ENCODE results near the gene CNN2. TPM values are rescaled to one million over a fixed set of nuclear protein-coding genes. Genes with fewer than 3 reads are reported as not detected.
A peak's percentile ranks its signal among the peaks of the same experiment; 100 is the strongest.

CNN2 gene
- total and polyA plus RNA-seq, 2 of the 13 experiments (the other 11 are each of a cell fraction or from before 2014, with no cell fraction given): 63.6 to 70.0 TPM

DNA sequence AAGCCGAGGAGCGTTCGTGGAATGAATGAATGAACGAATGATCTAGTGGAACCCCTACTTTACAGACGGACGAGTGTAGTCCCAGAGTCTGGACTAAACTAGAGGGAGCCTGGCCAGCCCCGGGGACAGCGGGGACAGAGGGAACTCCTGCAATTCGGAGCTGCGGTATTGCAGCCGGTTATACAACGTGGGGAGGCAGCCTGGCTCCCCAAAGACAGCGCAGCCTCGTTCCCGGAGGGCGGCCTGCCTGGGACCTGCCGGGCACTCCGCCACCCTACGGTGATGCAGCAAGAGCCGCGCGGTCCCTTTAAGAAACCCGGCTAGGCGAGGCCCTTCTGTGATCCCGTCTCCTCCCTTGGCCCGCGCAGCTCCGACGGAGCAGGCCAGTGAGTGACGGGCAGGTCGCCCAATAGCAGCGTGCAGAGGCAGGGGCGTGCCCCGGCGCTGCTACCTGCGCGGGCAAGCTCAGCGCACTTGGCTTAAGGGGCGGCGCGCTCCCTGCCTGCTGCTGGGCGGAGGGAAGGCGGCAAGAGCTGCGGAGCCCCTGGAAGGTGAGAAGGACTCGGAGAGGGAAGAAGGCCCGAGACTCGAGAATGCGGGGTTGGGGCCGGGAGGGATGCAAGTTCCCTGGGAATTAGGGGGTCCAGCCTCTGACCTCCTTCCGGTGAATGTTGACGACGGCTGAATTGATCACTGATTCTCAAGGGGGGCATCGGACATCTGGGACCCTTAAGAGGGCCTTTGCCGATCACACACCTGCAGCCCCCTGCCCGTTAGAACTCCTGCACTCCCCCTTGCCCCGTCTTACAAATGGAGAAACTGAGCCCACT is 13.5 kb downstream of the CNN2 start, which contains the start of gene ABCA7 (continued):
- TF ChIP-seq, protein P1, sequence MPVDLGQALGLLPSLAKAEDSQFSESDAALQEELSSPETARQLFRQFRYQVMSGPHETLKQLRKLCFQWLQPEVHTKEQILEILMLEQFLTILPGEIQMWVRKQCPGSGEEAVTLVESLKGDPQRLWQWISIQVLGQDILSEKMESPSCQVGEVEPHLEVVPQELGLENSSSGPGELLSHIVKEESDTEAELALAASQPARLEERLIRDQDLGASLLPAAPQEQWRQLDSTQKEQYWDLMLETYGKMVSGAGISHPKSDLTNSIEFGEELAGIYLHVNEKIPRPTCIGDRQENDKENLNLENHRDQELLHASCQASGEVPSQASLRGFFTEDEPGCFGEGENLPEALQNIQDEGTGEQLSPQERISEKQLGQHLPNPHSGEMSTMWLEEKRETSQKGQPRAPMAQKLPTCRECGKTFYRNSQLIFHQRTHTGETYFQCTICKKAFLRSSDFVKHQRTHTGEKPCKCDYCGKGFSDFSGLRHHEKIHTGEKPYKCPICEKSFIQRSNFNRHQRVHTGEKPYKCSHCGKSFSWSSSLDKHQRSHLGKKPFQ (CRISPR knock-in tag; IDR thresholded peaks at IDR 0.05; ENCODE audit: insufficient replicate concordance): no peak
- TF ChIP-seq, protein P2, sequence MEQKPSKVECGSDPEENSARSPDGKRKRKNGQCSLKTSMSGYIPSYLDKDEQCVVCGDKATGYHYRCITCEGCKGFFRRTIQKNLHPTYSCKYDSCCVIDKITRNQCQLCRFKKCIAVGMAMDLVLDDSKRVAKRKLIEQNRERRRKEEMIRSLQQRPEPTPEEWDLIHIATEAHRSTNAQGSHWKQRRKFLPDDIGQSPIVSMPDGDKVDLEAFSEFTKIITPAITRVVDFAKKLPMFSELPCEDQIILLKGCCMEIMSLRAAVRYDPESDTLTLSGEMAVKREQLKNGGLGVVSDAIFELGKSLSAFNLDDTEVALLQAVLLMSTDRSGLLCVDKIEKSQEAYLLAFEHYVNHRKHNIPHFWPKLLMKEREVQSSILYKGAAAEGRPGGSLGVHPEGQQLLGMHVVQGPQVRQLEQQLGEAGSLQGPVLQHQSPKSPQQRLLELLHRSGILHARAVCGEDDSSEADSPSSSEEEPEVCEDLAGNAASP (CRISPR knock-in tag; IDR thresholded peaks at IDR 0.05; ENCODE audit: borderline replicate concordance): peak; percentile 58
- TF ChIP-seq STAG1 (CRISPR knock-in tag; IDR thresholded peaks at IDR 0.05) (no peak), MTF2 (CRISPR knock-in tag; IDR thresholded peaks at IDR 0.05; ENCODE audit: borderline replicate concordance) (no peak), RXRA (CRISPR knock-in tag; IDR thresholded peaks at IDR 0.05) (peak; percentile 59; the same call in 1 of the 2 replicates), SIX1 (CRISPR knock-in tag; IDR thresholded peaks at IDR 0.05; ENCODE audit: borderline replicate concordance) (no peak), ZNF441 (CRISPR knock-in tag; IDR thresholded peaks at IDR 0.05; ENCODE audit: borderline replicate concordance) (no peak), FOSL2 (CRISPR knock-in tag; IDR thresholded peaks at IDR 0.05) (peak; percentile 21), ZMYM3 (CRISPR knock-in tag; IDR thresholded peaks at IDR 0.05) (peak; percentile 17; the same call in 1 of the 2 replicates), RARA (CRISPR knock-in tag; IDR thresholded peaks at IDR 0.05) (no peak), ZNF430 (CRISPR knock-in tag; IDR thresholded peaks at IDR 0.05) (0 out of 2 replicates have a peak, but pooled peaks have one; percentile 76), SMC3 (IDR thresholded peaks at IDR 0.05; ENCODE audit: low read length) (no peak), ZSCAN25 (CRISPR knock-in tag; IDR thresholded peaks at IDR 0.05) (no peak), ZNF564 (CRISPR knock-in tag; IDR thresholded peaks at IDR 0.05) (0 out of 2 replicates have a peak, but pooled peaks have one; percentile 39)
- TF ChIP-seq, protein P3, sequence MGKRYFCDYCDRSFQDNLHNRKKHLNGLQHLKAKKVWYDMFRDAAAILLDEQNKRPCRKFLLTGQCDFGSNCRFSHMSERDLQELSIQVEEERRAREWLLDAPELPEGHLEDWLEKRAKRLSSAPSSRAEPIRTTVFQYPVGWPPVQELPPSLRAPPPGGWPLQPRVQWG (CRISPR knock-in tag; IDR thresholded peaks at IDR 0.05; ENCODE audit: borderline replicate concordance, low read depth): no peak
- TF ChIP-seq, protein P4, sequence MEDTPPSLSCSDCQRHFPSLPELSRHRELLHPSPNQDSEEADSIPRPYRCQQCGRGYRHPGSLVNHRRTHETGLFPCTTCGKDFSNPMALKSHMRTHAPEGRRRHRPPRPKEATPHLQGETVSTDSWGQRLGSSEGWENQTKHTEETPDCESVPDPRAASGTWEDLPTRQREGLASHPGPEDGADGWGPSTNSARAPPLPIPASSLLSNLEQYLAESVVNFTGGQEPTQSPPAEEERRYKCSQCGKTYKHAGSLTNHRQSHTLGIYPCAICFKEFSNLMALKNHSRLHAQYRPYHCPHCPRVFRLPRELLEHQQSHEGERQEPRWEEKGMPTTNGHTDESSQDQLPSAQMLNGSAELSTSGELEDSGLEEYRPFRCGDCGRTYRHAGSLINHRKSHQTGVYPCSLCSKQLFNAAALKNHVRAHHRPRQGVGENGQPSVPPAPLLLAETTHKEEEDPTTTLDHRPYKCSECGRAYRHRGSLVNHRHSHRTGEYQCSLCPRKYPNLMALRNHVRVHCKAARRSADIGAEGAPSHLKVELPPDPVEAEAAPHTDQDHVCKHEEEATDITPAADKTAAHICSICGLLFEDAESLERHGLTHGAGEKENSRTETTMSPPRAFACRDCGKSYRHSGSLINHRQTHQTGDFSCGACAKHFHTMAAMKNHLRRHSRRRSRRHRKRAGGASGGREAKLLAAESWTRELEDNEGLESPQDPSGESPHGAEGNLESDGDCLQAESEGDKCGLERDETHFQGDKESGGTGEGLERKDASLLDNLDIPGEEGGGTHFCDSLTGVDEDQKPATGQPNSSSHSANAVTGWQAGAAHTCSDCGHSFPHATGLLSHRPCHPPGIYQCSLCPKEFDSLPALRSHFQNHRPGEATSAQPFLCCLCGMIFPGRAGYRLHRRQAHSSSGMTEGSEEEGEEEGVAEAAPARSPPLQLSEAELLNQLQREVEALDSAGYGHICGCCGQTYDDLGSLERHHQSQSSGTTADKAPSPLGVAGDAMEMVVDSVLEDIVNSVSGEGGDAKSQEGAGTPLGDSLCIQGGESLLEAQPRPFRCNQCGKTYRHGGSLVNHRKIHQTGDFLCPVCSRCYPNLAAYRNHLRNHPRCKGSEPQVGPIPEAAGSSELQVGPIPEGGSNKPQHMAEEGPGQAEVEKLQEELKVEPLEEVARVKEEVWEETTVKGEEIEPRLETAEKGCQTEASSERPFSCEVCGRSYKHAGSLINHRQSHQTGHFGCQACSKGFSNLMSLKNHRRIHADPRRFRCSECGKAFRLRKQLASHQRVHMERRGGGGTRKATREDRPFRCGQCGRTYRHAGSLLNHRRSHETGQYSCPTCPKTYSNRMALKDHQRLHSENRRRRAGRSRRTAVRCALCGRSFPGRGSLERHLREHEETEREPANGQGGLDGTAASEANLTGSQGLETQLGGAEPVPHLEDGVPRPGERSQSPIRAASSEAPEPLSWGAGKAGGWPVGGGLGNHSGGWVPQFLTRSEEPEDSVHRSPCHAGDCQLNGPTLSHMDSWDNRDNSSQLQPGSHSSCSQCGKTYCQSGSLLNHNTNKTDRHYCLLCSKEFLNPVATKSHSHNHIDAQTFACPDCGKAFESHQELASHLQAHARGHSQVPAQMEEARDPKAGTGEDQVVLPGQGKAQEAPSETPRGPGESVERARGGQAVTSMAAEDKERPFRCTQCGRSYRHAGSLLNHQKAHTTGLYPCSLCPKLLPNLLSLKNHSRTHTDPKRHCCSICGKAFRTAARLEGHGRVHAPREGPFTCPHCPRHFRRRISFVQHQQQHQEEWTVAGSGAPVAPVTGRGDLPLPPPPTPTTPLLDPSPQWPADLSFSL (CRISPR knock-in tag; IDR thresholded peaks at IDR 0.05): no peak
- TF ChIP-seq, protein P5, sequence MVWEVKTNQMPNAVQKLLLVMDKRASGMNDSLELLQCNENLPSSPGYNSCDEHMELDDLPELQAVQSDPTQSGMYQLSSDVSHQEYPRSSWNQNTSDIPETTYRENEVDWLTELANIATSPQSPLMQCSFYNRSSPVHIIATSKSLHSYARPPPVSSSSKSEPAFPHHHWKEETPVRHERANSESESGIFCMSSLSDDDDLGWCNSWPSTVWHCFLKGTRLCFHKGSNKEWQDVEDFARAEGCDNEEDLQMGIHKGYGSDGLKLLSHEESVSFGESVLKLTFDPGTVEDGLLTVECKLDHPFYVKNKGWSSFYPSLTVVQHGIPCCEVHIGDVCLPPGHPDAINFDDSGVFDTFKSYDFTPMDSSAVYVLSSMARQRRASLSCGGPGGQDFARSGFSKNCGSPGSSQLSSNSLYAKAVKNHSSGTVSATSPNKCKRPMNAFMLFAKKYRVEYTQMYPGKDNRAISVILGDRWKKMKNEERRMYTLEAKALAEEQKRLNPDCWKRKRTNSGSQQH (CRISPR knock-in tag; IDR thresholded peaks at IDR 0.05; ENCODE audit: low read depth): no peak

All from HepG2 (cell line).